SK-N-MC (cell line): ENCODE measurements around the gene IL32.

Experiments used
- EZH2 ChIP-seq: fragments of 200-600 bp; sonication (generic); IDR thresholded peaks from one replicate; pipeline ENCODE4 v1.6.1; 2017; ENCODE audit warnings: antibody characterized with exemption
- POLR2AphosphoS5 ChIP-seq: IDR thresholded peaks from 2 replicates; pipeline ENCODE4 v1.6.1; 2012; ENCODE audit warnings: mild to moderate bottlenecking, low read depth, low read length, borderline replicate concordance

GRCh38 chr16:3026003-3026378 lies 39.4 kb upstream of the IL32 start:
- no peak for TF ChIP-seq POLR2AphosphoS5
- TF ChIP-seq EZH2: no peak
